Smooth muscle cell (in vitro differentiated cells): ENCODE data around the gene RABEP2. TPM values are rescaled to one million over a fixed set of nuclear protein-coding genes. Genes with fewer than 3 reads are reported as not detected.

Experiments used
- DNase-seq: peaks from one replicate; lab custom pipeline; 2025; ENCODE audit not compliant: unreplicated experiment; lab: John Stamatoyannopoulos, UW
- H2AFZ ChIP-seq: fragments of 200-600 bp; sonication (generic); 2 replicates; pipeline ENCODE4 v1.6.0; 2016; ENCODE audit warnings: antibody characterized with exemption, low read depth, mild to moderate bottlenecking
- H3F3A ChIP-seq: fragments of 200-600 bp; sonication (generic); 2 replicates; pipeline ENCODE4 v1.6.0; 2017; ENCODE audit warnings: antibody characterized with exemption, low read depth
- H3K27ac ChIP-seq: fragments of 200-600 bp; sonication (generic); 2 replicates; pipeline ENCODE4 v1.5.1; 2016; ENCODE audit warnings: low read depth, mild to moderate bottlenecking
- H3K27me3 ChIP-seq: fragments of 200-600 bp; sonication (generic); 2 replicates; pipeline ENCODE4 v1.6.1; 2016; ENCODE audit warnings: low read depth, mild to moderate bottlenecking
- H3K36me3 ChIP-seq: fragments of 200-600 bp; sonication (generic); 2 replicates; pipeline ENCODE4 v1.5.1; 2016; ENCODE audit warnings: low read depth
- H3K4me1 ChIP-seq: fragments of 200-600 bp; sonication (generic); 2 replicates; pipeline ENCODE4 v1.5.1; 2016; ENCODE audit warnings: low read depth
- H3K4me2 ChIP-seq: fragments of 200-600 bp; sonication (generic); 2 replicates; pipeline ENCODE4 v1.6.0; 2016; ENCODE audit warnings: mild to moderate bottlenecking
- H3K4me3 ChIP-seq: fragments of 200-600 bp; sonication (generic); 2 replicates; pipeline ENCODE4 v1.5.1; 2016; ENCODE audit warnings: mild to moderate bottlenecking
- H3K79me2 ChIP-seq: fragments of 200-600 bp; sonication (generic); 2 replicates; pipeline ENCODE4 v1.6.0; 2016; ENCODE audit warnings: low read depth, mild to moderate bottlenecking
- H3K9ac ChIP-seq: fragments of 200-600 bp; sonication (generic); 2 replicates; pipeline ENCODE4 v1.6.0; 2016; ENCODE audit warnings: low read depth
- H3K9me3 ChIP-seq: fragments of 200-600 bp; sonication (generic); replicated peaks from 2 replicates; pipeline ENCODE4 v1.5.1; 2016; ENCODE audit warnings: low read depth
- H4K20me1 ChIP-seq: fragments of 200-600 bp; sonication (generic); 2 replicates; pipeline ENCODE4 v1.6.0; 2016; ENCODE audit warnings: low read depth
- CTCF ChIP-seq: fragments of 200-600 bp; sonication (generic); IDR thresholded peaks from 2 replicates; pipeline ENCODE4 v1.5.1; 2017; ENCODE audit warnings: borderline replicate concordance, mild to moderate bottlenecking, antibody characterized with exemption; ENCODE audit not compliant: insufficient read depth, poor library complexity, severe bottlenecking
- WGBS: methylation state at CpG from one replicate; pipeline ENCODE4 v1.1.7; 2016; ENCODE audit warnings: low lambda C conversion rate; 5-methylcytosine and 5-hydroxymethylcytosine counted together
- polyA plus RNA-seq: library from polyadenylated mRNA; unstranded; fragments of >200 nt; fragmentation: Nextera tagmentation; extraction: Ambion mirVana; gene quantifications from 2 replicates; pipeline ENCODE4 v1.2.1, GENCODE V29; 2016
- total RNA-seq: library from RNA; depleted of rRNA; stranded (reverse); fragments of >200 nt; gene quantifications from 2 replicates; pipeline ENCODE4 v1.2.3, GENCODE V29; 2014

RABEP2 gene
- total and polyA plus RNA-seq, 2 experiments from 2014 or later: 14.7 to 16.6 TPM

- Histone ChIP-seq H4K20me1 (no peaks in the 10 kb centered on the region), H3K9ac (no peak overlapping the region), H2AFZ (no peak overlapping the region), H3K27ac (no peak overlapping the region), H3K36me3 (no peaks in the 10 kb centered on the region), H3K4me3 (no peak overlapping the region), H3K79me2 (no peaks in the 10 kb centered on the region), H3K27me3 (no peaks in the 10 kb centered on the region), H3F3A (peaks cover 2% of the 10 kb centered on the region), H3K4me2 (no peak overlapping the region), H3K4me1 (peaks cover 4% of the 10 kb centered on the region), H3K9me3 (no peaks in the 10 kb centered on the region)
- DNase-seq: no peak
- WGBS: 100% methylated on average over 3 of the region's 3 CpGs
- TF ChIP-seq CTCF: no peak
Observed at GRCh38 chr16:28923231-28923587, 1.8 kb downstream of the RABEP2 start.

GRCh38 chr16:28918698-28919097 lies 6.3 kb downstream of the RABEP2 start:
- no peak overlapping the region for H3K4me2 ChIP-seq
- H3K79me2 ChIP-seq: no peaks in the 10 kb centered on the region
- no peaks in the 10 kb centered on the region for H3K36me3 ChIP-seq
- H3K4me3 ChIP-seq: no peak overlapping the region
- H3K27ac ChIP-seq: no peak overlapping the region
- no peak for TF ChIP-seq CTCF
- DNase-seq: no peak
- no peak overlapping the region for H2AFZ ChIP-seq
- no peaks in the 10 kb centered on the region for H3K4me1 ChIP-seq
- H3K9ac ChIP-seq: no peak overlapping the region
- no peaks in the 10 kb centered on the region for H3K9me3 ChIP-seq
- H3K27me3 ChIP-seq: no peaks in the 10 kb centered on the region
- 97% methylated on average over 3 of the region's 3 CpGs for WGBS
- no peaks in the 10 kb centered on the region for H3F3A ChIP-seq
- H4K20me1 ChIP-seq: no peaks in the 10 kb centered on the region

- H3K36me3 ChIP-seq: no peaks in the 10 kb centered on the region
- H3K9ac ChIP-seq: no peak overlapping the region
- no peak overlapping the region for H3K27ac ChIP-seq
- 97% methylated on average over 7 of the region's 7 CpGs for WGBS
- H3K9me3 ChIP-seq: no peaks in the 10 kb centered on the region
- no peak overlapping the region for H3K4me2 ChIP-seq
- no peaks in the 10 kb centered on the region for H3F3A ChIP-seq
- no peaks in the 10 kb centered on the region for H4K20me1 ChIP-seq
- no peak overlapping the region for H2AFZ ChIP-seq
- H3K4me3 ChIP-seq: no peak overlapping the region
- no peak for TF ChIP-seq CTCF
- no peak for DNase-seq
- no peaks in the 10 kb centered on the region for H3K79me2 ChIP-seq
- H3K27me3 ChIP-seq: no peaks in the 10 kb centered on the region
- no peaks in the 10 kb centered on the region for H3K4me1 ChIP-seq
Observed at GRCh38 chr16:28917095-28917494, 7.9 kb downstream of the RABEP2 start.

- no peaks in the 10 kb centered on the region for H3F3A ChIP-seq
- no peak overlapping the region for H3K27ac ChIP-seq
- DNase-seq: no peak
- no peak overlapping the region for H2AFZ ChIP-seq
- H3K9ac ChIP-seq: no peak overlapping the region
- H3K4me3 ChIP-seq: no peak overlapping the region
- no peaks in the 10 kb centered on the region for H3K27me3 ChIP-seq
- H4K20me1 ChIP-seq: no peaks in the 10 kb centered on the region
- no peaks in the 10 kb centered on the region for H3K36me3 ChIP-seq
- H3K79me2 ChIP-seq: no peaks in the 10 kb centered on the region
- H3K9me3 ChIP-seq: no peaks in the 10 kb centered on the region
- no peak overlapping the region for H3K4me2 ChIP-seq
- H3K4me1 ChIP-seq: no peaks in the 10 kb centered on the region
- TF ChIP-seq CTCF: no peak
Observed at GRCh38 chr16:28915181-28915580, 9.9 kb downstream of the RABEP2 start.
